Left colon (tissue), 2 donors: ENCODE results near the gene PSD2. TPM values are rescaled to one million over a fixed set of nuclear protein-coding genes. Genes with fewer than 3 reads are reported as not detected.

Source experiments
- ATAC-seq: fragments of 200-7000 bp; cut with Tn5 transposase; one replicate; pipeline ENCODE4 v1.9.1; 2020; ENCODE audit warnings: mild to moderate bottlenecking, moderate library complexity
- DNase-seq, 2 donors: peaks; one replicate each; pipeline ENCODE4 v3.0.0-alpha.2; 2020
- intact Hi-C, 2 donors: fragments of 100-400 bp; cut with DNase I in 1 of 2; cut with micrococcal nuclease in 1 of 2; formaldehyde crosslinking; loops; one replicate each; pipeline versions ENCODE4 v1.11.2 to v1.14.0; 2022; cut with DNase I, micrococcal nuclease
- total RNA-seq, 2 donors: library from RNA; stranded (reverse); fragmentation: NEBNext Ultra II Directional; extraction: Animal tissue kit (Norgen Biotek cat#: 25700); gene quantifications; one replicate each; pipeline ENCODE4 v1.2.1, GENCODE V29; 2021
- donor health status: DM: no; HTN: no; CAD: no.
- donor health status: DM: yes; HTN: yes; CAD: no.

The PSD2 gene
- total RNA-seq, 2 donors from 2014 or later: 0.08 TPM; not detected in 1

GRCh38 chr5:139862803-139863202 lies 67.2 kb downstream of the PSD2 start:
- intact Hi-C loops: no loop called here
- no peak for ATAC-seq

GRCh38 chr5:139863361-139863760 lies 67.8 kb downstream of the PSD2 start:
- intact Hi-C loops: no loop called here
- DNase-seq: peak; percentile 42 to 60
- ATAC-seq: peak; percentile 29

More at GRCh38 chr5:139862803-139863202, 67.2 kb downstream of the PSD2 start:
- DNase-seq: no peak

- intact Hi-C loops: loop anchor here in 1 of 2 donors (2.0 kb wide), 1 partner anchor 77 kb away; no protein-coding TSS in a partner anchor
- DNase-seq (peak in 1 of 2 donors; percentile 73), ATAC-seq (peak; percentile 77)
Measured at GRCh38 chr5:139863855-139864558, 68.4 kb downstream of the PSD2 start.

- ATAC-seq (no peak), DNase-seq (no peak)
- intact Hi-C loops: loop anchor here in 1 of 2 donors (2.0 kb wide), 1 partner anchor 78 kb away; no protein-coding TSS in a partner anchor
Measured at GRCh38 chr5:139864716-139865483, 69.3 kb downstream of the PSD2 start.

- intact Hi-C loops: no loop called here
- DNase-seq: no peak
- ATAC-seq: no peak
Measured at GRCh38 chr5:139867109-139867508, 71.5 kb downstream of the PSD2 start.

- DNase-seq (no peak), ATAC-seq (no peak)
- intact Hi-C loops: no loop called here
Measured at GRCh38 chr5:139867581-139867980, 72.0 kb downstream of the PSD2 start.

- ATAC-seq (no peak), DNase-seq (no peak)
- intact Hi-C loops: no loop called here
Measured at GRCh38 chr5:139869042-139869790, 73.6 kb downstream of the PSD2 start.

GRCh38 chr5:139870677-139871076 lies 75.1 kb downstream of the PSD2 start:
- intact Hi-C loops: no loop called here
- DNase-seq (no peak), ATAC-seq (no peak)

GRCh38 chr5:139871614-139872013 lies 76.0 kb downstream of the PSD2 start:
- ATAC-seq: no peak
- intact Hi-C loops: no loop called here
- DNase-seq: no peak

- intact Hi-C loops: no loop called here
- ATAC-seq: no peak
- DNase-seq: no peak
Measured at GRCh38 chr5:139872052-139872766, 76.6 kb downstream of the PSD2 start.

- ATAC-seq: no peak
- DNase-seq: no peak
- intact Hi-C loops: no loop called here
Measured at GRCh38 chr5:139872851-139873794, 77.5 kb downstream of the PSD2 start.

GRCh38 chr5:139875957-139876356 lies 80.3 kb downstream of the PSD2 start:
- no peak for ATAC-seq
- DNase-seq: no peak
- intact Hi-C loops: no loop called here

GRCh38 chr5:139877129-139877597 lies 81.6 kb downstream of the PSD2 start:
- intact Hi-C loops: no loop called here
- no peak for ATAC-seq
- DNase-seq: no peak

GRCh38 chr5:139878093-139878492 lies 82.5 kb downstream of the PSD2 start:
- ATAC-seq (no peak), DNase-seq (no peak)
- intact Hi-C loops: no loop called here

- ATAC-seq (no peak), DNase-seq (no peak)
- intact Hi-C loops: no loop called here
Measured at GRCh38 chr5:139880416-139881142, 85.0 kb downstream of the PSD2 start.

- intact Hi-C loops: no loop called here
- no peak for DNase-seq
- ATAC-seq: no peak
Measured at GRCh38 chr5:139881143-139881733, 85.6 kb downstream of the PSD2 start.

GRCh38 chr5:139882316-139882715 lies 86.7 kb downstream of the PSD2 start:
- no peak for DNase-seq
- intact Hi-C loops: no loop called here
- ATAC-seq: no peak
